Activated T-cell treated with anti-CD3 and anti-CD28 coated beads for 24 hours (primary cell): Measurements from ENCODE around the gene KCNIP1.

Experiments
- DNase-seq: peaks from one replicate; pipeline ENCODE4 v3.0.0-alpha.2; 2020; ENCODE audit warnings: low read depth

The KCNIP1 gene

GRCh38 chr5:170597872-170598271 lies 94.1 kb downstream of the KCNIP1 start:
- no peak for DNase-seq

DNA sequence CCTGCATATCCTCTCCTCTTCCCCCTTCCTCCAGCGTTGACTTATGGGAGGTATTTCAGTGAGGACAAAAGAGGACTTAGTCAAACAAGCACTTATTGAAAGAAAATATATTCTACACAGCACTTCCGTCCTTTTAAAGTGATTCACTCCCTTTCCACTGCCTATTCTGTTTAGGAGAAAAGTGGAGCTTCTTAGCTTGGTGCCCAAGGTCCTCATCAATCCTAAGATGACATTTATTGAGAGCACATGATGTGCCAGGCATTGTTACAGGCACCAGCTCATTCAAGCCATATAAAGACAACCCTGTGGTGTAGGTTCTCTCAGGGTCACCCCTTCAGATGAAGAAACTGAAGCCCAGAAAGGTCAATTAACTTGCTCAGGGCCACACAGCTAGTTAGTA lies 95.9 kb downstream of the KCNIP1 start:
- no peak for DNase-seq

DNA sequence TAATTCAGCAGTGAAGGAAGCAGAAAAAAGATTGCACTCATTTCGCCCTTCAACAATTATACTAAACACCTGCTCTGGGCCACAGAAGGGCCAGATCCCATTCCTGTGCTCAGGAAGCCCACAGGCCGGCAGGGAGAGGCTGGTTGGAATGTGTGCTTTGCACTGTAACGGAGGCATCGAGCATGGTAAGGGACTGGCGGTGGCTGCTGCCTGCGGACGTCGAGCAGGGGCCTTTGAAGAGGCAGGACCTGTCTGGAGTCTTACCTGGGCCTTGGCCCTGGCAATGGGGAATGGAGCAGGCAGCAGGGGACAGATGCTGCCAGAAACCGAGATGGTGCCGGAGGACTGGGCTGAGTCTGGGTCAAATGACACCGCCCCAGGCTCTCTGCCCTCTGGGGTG lies 97.8 kb downstream of the KCNIP1 start:
- DNase-seq: no peak

GRCh38 chr5:170603109-170603508 lies 99.3 kb downstream of the KCNIP1 start:
- no peak for DNase-seq

DNA sequence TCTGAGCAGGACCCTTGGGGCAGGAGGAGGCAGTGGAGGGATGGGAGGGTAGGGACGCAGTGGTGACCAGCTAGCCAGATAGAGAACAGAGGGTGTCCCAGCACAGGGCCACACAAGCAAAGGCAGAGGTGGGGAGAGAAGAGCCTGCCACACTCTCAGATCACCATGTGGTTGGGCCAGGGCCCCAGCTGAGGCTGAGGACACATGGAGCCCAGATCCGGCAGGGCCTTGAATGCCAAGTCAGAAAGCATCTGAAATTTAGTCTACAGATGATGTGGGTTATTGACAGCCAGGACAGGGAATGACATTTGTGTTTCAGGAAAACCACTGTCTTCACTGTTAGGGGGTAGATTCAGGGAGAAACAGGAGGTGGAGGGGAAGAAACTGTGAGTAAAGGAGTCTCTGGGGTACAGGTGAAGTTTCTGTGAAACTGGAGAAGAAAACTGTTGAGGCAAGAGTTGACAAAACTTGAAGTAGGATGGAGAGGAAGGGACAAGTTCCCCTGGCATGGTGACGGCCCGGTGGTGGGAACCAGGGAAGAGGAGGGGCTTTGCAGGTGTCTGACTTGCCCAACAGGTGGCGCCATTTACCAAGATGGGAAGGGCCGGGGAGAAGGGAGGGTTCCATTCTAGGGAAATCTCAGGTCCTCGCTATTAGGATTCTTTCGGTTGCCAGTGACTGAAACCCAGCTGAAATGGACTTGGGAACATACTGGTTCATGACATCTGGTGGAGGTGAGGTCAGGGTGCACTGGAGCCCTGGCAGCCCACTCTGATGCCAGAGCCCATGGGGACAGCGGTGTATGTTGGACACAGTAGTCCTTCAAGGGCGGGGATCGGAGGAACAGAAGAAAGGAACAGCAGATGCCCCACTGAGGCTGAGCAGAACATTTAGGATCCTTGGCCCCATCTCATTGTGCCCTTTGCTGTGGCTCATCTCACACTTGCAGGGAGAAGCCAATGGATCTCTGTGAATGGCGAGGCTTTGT lies 100.1 kb downstream of the KCNIP1 start:
- DNase-seq: peak; percentile 28

DNA sequence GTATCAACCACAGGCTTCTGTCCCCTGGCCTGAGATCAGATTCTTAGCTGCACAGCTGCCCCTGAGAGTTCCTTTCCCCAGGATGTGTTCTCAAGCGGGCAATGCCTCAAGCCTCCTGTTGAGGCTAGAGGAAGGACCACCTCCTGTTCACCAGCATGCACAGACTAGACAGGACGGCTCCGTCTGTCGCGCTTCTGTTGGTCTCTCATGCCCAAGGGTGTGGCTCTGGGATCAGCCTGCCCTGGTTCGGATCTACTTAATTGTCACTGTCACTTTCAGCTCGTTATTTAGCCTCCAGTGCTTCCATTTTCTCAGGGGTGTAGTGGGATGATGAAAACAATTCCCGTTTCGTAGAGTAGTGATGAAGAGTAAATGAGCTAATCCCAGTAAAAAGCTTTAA lies 103.1 kb downstream of the KCNIP1 start:
- no peak for DNase-seq

DNA sequence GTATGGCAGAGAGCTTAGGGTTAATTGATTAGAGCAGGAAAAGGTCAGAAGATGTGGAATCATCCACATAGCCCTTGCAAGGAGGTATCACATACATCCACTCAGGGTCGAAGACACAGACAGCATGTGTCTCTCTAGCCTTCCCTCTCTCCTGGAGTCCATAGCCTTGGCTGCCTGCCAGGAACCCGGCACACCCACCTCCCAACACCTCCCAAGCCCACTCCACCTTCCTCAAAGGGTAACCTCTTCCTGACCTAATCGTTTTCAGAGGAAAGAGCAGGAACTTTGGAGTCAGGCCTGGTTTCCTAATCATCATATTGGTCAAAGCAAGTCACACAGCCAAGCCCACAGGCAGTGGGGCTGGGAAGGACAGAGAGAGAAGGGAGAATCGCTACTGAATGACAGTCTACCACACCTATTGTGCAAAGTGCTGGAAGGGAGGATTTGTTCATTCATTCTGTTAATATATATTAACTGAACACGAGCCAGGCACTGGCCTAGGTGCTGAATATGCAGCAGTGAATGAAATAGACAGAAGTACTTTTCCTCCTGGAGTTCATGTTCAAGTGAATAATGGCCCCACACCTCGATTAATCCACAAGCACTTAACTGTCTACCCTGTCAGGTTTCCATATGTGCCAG lies 107.8 kb downstream of the KCNIP1 start:
- DNase-seq: no peak

GRCh38 chr5:170612256-170612678 lies 108.4 kb downstream of the KCNIP1 start:
- DNase-seq: no peak

DNA sequence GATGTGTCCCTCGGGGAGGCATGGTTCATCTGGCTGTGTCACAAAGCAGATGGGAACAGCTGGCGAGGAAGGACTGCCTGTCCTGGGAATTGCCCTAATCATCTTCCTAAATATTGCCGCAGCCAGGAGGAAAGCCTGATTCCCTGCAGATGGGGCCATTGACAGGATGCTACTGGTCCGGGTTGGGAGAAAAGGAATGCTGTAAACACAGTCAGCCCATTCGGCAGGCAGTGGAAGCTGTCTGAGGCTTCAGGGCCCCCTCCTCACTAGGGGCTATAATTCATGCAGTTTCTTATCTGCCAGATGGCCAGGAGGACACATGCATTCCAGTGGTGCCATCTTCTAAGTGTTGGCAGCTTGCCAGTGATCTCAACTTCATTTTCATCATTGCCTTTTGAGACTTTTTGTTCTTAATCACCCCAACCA lies 110.3 kb downstream of the KCNIP1 start:
- no peak for DNase-seq

DNA sequence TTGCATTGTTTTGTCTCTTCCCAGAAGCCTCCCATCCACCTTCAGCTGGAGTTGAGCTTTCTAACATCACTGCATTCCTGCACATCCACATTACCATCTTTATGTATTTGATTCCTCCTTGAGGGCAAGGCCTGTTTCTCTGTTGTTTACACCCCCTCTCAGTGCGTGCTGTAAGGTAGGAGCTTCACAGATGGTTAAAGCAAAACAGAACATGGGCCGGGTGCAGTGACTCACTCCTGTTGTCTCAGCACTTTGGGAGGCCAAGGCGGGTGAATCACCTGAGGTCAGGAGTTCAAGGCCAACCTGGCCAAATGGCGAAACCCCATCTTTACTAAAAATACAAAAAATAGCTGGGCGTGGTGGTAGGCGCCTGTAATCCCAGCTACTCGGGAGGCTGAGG lies 110.9 kb downstream of the KCNIP1 start:
- no peak for DNase-seq

DNA sequence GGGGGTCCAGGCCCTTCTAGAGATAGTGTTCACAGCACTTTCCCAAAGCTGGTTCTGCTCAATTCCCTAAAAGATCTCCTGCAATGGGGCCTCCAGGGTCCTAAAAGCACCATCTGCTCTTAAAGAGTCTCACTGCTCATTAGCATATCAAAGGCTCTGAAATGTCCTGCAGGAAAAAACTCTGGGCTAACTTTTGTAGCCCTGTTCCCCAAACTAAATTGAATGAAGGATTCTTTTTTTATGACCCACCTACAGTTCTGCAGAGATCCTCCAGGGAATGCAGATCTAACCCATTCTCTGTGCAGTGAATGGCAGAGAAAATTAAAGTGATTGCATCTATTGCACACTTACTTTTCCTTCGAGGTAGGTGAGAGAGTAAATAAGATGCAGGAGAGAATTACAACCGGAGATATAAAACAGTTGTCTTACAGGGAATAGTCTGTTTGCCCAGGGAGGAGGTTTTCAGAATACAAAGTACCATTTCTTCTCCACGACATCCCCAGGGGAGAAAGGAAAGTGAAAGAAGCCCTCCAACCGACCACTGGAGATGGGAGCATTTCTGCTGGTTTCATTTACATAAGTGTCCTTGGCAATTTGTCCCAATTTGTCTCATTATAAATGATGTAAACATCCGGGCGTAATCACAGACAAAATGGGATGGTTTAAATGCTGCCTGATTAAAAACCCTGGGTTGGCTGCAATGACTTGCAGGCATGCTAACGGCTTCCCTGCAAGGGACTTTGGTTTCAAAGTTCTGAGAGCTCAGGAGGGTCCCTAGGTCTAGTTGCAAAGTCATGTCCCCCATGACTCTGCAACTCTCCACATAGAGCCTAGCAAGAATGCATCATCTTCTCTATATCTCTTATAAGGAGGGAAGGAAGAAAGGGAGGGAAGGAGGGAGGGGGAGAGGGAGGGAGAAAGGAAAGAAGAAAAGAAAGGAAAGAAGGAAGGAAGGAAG lies 114.0 kb downstream of the KCNIP1 start:
- no peak for DNase-seq

DNA sequence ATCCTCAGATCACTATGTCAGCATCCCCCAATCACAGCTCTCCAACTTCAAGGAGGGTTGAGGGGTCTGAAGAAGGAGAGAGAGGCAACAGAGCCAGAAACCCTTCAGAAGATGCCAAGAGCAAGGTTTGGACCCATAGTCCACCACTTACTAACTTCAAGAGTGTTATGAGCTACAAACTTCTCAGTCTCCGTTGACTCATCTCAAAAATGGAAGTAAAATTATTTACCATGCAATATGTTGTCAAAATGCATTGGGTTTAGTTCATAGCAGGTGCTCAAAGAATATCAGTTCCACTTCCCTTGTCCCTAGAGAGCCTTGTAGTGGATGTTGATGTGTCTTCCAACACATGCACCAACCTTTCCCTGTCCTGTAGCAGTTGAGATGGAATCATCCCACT lies 116.0 kb downstream of the KCNIP1 start:
- no peak for DNase-seq

DNA sequence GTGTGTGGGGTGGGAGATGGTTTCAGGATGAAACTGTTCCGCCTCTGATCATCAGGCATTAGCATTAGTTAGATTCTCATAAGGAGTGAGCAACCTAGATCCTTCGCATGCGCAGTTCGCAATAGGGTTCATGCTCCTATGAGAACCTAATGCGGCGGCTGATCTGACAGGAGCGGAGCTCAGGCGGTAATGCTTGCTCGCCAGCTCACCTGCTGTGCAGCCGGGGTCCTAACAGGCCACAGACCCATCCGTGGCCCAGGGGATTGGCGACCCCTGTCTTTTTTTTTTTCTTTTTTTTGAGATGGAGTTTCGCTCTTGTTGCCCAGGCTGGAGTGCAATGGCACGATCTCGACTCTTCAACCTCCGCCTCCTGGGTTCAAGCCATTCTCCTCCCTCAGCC lies 119.1 kb downstream of the KCNIP1 start:
- no peak for DNase-seq

DNA sequence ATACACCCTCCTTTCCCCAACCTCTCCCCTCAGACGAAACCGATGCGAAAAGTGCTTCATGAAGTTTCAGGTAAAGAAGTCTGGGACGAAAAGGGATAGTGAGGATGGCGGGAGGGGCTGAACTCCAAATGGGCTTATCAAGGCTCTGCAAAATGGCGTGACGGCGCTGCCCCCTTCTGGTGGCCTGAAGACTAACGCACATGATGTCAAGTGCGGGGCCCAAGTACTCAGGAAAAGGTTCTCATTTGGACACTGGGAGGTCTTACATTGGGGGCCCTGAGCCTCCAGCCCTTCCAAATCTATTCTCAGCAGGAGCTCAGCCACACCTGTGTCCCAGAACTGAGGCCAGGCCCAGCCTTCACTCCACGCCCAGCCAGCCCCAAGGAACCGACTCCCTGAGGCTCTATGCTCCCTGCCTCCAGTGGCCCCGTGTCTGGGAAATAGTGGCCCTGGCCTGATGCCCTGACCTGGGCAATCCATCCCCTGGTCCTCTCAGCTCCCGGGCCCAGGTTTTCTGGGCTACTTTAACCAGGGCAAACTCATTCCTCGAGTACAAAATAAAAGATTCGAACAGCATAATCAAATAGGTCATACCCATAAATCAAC lies 119.9 kb downstream of the KCNIP1 start:
- DNase-seq: no peak

DNA sequence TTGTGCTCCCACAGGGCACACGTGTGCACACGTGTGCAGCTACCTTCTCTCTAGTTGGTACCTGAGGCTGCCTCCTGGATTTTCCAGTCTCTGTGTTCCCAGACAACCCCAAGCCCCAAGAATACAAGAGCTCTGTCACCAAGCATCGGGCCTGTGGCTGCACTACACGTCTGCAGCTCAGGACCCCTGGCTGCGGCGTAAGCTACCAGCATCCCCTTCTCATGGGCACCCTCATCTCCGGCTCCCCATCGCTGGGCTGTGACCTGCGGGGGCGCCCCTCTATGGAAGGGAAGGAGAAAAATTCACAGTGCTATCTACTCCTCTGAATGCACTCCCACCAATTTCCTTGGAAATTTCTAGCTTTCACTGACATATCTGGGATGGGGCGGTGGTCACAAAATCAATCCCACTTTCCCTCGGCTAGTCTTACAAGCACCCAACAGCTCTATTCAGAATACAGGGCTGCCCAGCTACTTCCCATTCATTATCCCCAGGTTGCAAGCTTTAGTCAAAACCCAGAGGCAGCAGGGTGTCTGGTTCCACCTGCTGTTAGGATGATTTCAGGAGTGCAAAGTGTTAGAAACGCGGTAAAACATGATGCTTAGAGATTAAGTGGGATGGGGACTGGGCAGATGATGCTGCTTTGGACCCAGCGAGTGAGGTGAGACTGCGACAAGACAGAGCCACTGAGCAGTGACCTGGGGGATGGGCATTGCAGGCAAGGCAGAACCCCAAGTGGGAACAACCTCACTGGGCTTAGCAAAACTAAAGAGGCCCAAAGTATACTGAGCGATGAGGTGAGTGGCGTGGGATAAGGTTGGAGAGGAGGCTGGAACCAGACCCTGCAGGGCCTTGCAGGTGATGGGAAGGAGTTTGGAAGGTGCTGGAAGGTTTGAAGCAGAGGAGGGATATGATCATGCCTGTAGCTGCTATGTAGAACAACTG lies 121.7 kb downstream of the KCNIP1 start:
- no peak for DNase-seq

GRCh38 chr5:170626507-170627150 lies 122.8 kb downstream of the KCNIP1 start:
- no peak for DNase-seq

DNA sequence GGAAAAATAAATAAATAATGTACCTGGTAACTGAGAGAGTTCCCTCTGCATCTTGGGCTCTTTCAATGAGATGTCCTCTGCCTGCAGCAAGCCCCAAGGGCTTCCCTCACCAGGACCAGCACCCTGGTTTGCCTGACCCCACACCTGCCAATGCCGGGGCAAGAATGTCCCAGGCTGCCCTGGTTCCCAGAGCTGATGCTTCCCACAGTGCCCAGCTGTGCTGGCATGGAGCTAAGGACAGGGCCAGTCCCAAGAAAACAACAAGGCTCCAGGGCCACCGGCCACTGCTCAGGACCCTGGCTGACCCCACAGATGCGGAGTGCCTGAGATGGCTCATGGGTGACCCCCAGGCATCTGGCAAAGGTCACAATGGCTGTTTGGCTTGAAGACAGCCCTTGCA lies 123.5 kb downstream of the KCNIP1 start:
- no peak for DNase-seq

DNA sequence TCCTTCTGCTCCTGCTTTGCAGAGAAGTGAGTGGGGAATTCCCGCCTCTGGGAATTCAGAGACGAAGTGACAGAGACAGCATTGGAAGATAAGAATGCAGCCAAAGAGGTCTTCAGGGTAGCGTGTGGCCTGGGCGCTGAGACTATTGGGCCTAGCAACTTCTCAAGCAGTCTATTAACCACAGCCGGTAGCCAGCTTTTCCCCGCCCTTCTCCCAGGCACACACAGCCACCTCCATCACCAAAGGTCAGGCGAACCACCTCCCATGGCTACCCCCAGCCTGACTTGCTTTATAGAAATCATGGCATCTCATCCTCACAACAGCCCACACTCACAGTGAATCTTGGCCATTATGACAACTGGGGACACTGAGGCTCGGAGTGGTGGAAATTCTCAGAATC lies 124.2 kb downstream of the KCNIP1 start:
- no peak for DNase-seq

GRCh38 chr5:170628691-170629565 lies 125.1 kb downstream of the KCNIP1 start:
- no peak for DNase-seq
